AG08395 (cell line): ENCODE results near the gene CCDC7.
"Not testable (repeated sequence)": the region's sequence is repeated elsewhere in the genome, so short reads cannot be mapped to it uniquely, and the experiment has no call there.

Experiments used
- DNase-seq: peaks from one replicate; pipeline ENCODE4 v3.0.0; 2012; ENCODE audit warnings: mixed read lengths, low spot score

The CCDC7 gene

GRCh38 chr10:32888161-32888927 lies 442.4 kb downstream of the CCDC7 start:
- no peak for DNase-seq

- no peak for DNase-seq
Observed at GRCh38 chr10:32889631-32890212, 443.8 kb downstream of the CCDC7 start.

GRCh38 chr10:32890444-32890843 lies 444.5 kb downstream of the CCDC7 start:
- DNase-seq, result no peak

GRCh38 chr10:32891261-32891660 lies 445.3 kb downstream of the CCDC7 start:
- no peak for DNase-seq

GRCh38 chr10:32893434-32893833 lies 447.5 kb downstream of the CCDC7 start:
- DNase-seq, result no peak

GRCh38 chr10:32893916-32894664 lies 448.1 kb downstream of the CCDC7 start:
- no peak for DNase-seq

- not testable (repeated sequence) for DNase-seq
Observed at GRCh38 chr10:32895200-32895968, 449.4 kb downstream of the CCDC7 start.

- DNase-seq, result no peak
Observed at GRCh38 chr10:32901815-32902214, 455.9 kb downstream of the CCDC7 start.

GRCh38 chr10:32905466-32905865 lies 459.5 kb downstream of the CCDC7 start:
- no peak for DNase-seq

GRCh38 chr10:32906595-32906994 lies 460.7 kb downstream of the CCDC7 start:
- DNase-seq, result no peak

GRCh38 chr10:32909456-32909855 lies 463.5 kb downstream of the CCDC7 start:
- no peak for DNase-seq

- not testable (repeated sequence) for DNase-seq
Observed at GRCh38 chr10:32909970-32910369, 464.0 kb downstream of the CCDC7 start.

- DNase-seq, result no peak
Observed at GRCh38 chr10:32911285-32912016, 465.5 kb downstream of the CCDC7 start.

- DNase-seq, result not testable (repeated sequence)
Observed at GRCh38 chr10:32917817-32918216, 471.9 kb downstream of the CCDC7 start.

- DNase-seq, result no peak
Observed at GRCh38 chr10:32922170-32922569, 476.2 kb downstream of the CCDC7 start.

- no peak for DNase-seq
Observed at GRCh38 chr10:32923134-32923533, 477.2 kb downstream of the CCDC7 start.

GRCh38 chr10:32923849-32924248 lies 477.9 kb downstream of the CCDC7 start:
- DNase-seq, result no peak
